Stomach (tissue), 9 donors: Measurements from ENCODE around the gene ZBTB45. TPM values are rescaled to one million over a fixed set of nuclear protein-coding genes. Genes with fewer than 3 reads are reported as not detected.

Source experiments
- DNase-seq, 2 donors: peaks; one replicate each; pipeline versions ENCODE4 v3.0.0 to v3.0.0-alpha.2; 2013 to 2019
- H3K27ac ChIP-seq, 5 donors: fragments of 200-600 bp in 4 of 5; sonication (generic) in 4 of 5; one replicate each; pipeline ENCODE4 v1.5.1; 2013 to 2019; ENCODE audit warnings: mild to moderate bottlenecking in 1 of 5, moderate library complexity in 1 of 5
- H3K27me3 ChIP-seq, 3 donors: fragments of 200-600 bp; sonication (generic); one replicate each; pipeline ENCODE4 v1.5.1; 2017 to 2019; ENCODE audit warnings: mixed run types in 1 of 3
- H3K36me3 ChIP-seq, 4 donors: fragments of 200-600 bp; sonication (generic); 1 replicate in 3 of 4; 2 replicates in 1 of 4; pipeline ENCODE4 v1.5.1; 2016 to 2019
- H3K4me1 ChIP-seq, 4 donors: fragments of 200-600 bp; sonication (generic); one replicate each; pipeline ENCODE4 v1.5.1; 2016 to 2019
- H3K4me3 ChIP-seq, 4 donors: fragments of 200-600 bp; sonication (generic) in 3 of 4; one replicate each; pipeline ENCODE4 v1.5.1; 2016 to 2019; ENCODE audit warnings: mild to moderate bottlenecking in 1 of 4
- H3K9me3 ChIP-seq, 4 donors: fragments of 200-600 bp; sonication (generic); one replicate each; pipeline ENCODE4 v1.5.1; 2016 to 2019
- EP300 ChIP-seq: sonication (generic); formaldehyde crosslinking; IDR thresholded peaks from one replicate; pipeline ENCODE4 v1.6.1; 2017; ENCODE audit warnings: antibody characterized with exemption
- POLR2A ChIP-seq, 4 donors: fragments of 450-650 bp; IDR thresholded peaks; one replicate each; pipeline ENCODE4 v1.6.1; 2016; ENCODE audit warnings: antibody characterized with exemption in 4 of 4, control low read depth in 2 of 4, mild to moderate bottlenecking in 1 of 4, moderate library complexity in 1 of 4
- POLR2AphosphoS5 ChIP-seq, 3 donors: sonication (generic); formaldehyde crosslinking; IDR thresholded peaks; one replicate each; pipeline ENCODE4 v1.6.1; 2016; ENCODE audit warnings: antibody characterized with exemption in 3 of 3
- WGBS, 5 donors: extraction: QIAGEN DNeasy Blood & Tissue Kit in 3 of 5; methylation state at CpG; one replicate each; pipeline versions ENCODE4 v1.1.5 to v1.1.7; 2013 to 2018; 5-methylcytosine and 5-hydroxymethylcytosine counted together
- intact Hi-C: fragments of 100-400 bp; cut with DNase I; formaldehyde crosslinking; loops from one replicate; pipeline ENCODE4 v1.15.1; 2023; ENCODE audit warnings: low total_unique reads
- polyA plus RNA-seq, 3 donors: library from polyadenylated mRNA; stranded (reverse); fragments of 200-250 nt; gene quantifications; one replicate each; pipeline ENCODE4 v1.2.3, GENCODE V29; 2013
- total RNA-seq, 5 donors: library from RNA; depleted of rRNA; stranded (reverse); fragments of >200 nt; gene quantifications; one replicate each; pipeline versions ENCODE4 v1.1.0 to v1.2.3, GENCODE V29; 2014 to 2016
- TF ChIP-seq, protein P1 (sequence below), 7 experiments: fragments of 450-650 bp in 4 of 7; fragments of 200-600 bp in 3 of 7; sonication (generic) in 3 of 7; IDR thresholded peaks; one replicate each; pipeline ENCODE4 v1.5.1; 2016 to 2019; ENCODE audit warnings: antibody characterized with exemption in 7 of 7, control low read depth in 2 of 7, mild to moderate bottlenecking in 1 of 7
- donor health status: healthy with polysubstance abuse.
- donor health status: Bipolar disorder and iron deficiency.
- donor health status: healthy.

The ZBTB45 gene
- total and polyA plus RNA-seq, 8 donors = 2.4 to 49.0 (median 8.2) TPM; not detected in 1

DNA sequence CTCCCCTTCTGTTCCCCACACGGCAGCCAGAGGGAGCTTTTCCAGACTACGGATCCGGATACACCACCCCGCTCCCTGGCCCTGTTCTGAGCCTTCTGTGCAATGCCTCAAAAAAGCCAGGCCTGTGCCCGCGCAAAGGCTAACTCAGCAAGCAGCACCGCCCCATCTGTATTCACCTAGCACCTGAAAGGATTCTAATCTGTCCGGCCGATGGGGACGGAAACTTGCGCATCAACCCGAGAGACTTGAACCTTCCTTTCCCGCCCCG is 589 bp downstream of the ZBTB45 start:
- no peaks in the 10 kb centered on the region for H3K9me3 ChIP-seq
- TF ChIP-seq, protein P1, sequence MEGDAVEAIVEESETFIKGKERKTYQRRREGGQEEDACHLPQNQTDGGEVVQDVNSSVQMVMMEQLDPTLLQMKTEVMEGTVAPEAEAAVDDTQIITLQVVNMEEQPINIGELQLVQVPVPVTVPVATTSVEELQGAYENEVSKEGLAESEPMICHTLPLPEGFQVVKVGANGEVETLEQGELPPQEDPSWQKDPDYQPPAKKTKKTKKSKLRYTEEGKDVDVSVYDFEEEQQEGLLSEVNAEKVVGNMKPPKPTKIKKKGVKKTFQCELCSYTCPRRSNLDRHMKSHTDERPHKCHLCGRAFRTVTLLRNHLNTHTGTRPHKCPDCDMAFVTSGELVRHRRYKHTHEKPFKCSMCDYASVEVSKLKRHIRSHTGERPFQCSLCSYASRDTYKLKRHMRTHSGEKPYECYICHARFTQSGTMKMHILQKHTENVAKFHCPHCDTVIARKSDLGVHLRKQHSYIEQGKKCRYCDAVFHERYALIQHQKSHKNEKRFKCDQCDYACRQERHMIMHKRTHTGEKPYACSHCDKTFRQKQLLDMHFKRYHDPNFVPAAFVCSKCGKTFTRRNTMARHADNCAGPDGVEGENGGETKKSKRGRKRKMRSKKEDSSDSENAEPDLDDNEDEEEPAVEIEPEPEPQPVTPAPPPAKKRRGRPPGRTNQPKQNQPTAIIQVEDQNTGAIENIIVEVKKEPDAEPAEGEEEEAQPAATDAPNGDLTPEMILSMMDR (IDR thresholded peaks at IDR 0.05) = peak in 2 of 7 experiments; percentile 54 to 71
- TF ChIP-seq POLR2A (IDR thresholded peaks at IDR 0.05) (no peak), EP300 (no peak), POLR2AphosphoS5 (IDR thresholded peaks at IDR 0.05) (no peak)
- intact Hi-C loops = no loop called here

DNA sequence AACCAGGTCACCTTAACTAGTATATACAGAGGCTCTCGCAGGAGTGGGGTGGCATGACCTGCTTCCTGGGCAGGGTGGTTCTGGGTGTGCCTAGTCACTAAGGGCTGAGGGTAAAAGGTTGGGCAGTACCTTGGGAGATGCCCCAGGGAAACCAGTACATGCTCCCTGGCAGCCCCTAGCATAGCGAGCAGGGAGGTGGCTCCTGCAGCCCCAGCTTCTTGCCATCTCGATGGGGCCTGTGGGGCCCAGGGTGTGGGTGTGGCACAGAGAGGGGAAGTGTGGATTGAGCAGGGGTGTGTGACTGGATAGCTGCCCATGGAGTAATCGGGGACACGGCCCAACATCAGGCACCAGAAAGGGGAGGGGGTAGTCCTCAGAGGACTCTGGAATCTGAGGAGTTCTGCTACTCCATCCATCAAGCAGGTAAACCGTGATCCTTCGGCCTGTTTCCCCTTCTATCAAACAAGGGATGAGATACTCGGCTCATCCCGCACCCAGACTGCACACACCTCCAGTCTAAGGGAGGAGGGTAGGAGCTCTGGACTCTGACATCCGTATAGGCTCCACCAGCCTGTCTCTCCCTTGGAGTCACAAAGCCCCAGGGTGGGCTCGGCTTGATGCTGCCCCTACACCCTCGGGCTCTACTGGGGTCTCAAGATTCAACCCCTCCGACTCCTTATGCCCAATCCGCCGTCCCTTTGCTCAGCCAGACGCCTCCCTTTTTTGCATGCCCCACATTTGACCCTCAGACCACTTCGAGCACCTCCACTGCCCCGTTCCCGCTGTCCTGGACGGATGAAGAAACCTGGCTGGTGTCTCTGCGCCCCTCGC is 1.1 kb downstream of the ZBTB45 start:
- Histone ChIP-seq H3K27ac (peak overlapping the region; percentile 96 to 100 (median 98)), H3K9me3 (no peaks in the 10 kb centered on the region), H3K4me1 (peaks cover 33 to 70% (median 64%) of the 10 kb centered on the region in 4 donors), H3K36me3 (peaks cover 16 to 25% (median 23%) of the 10 kb centered on the region in 4 donors), H3K4me3 (peak overlapping the region; percentile 80 to 94 (median 86)), H3K27me3 (no peaks in the 10 kb centered on the region)
- TF ChIP-seq EP300 = no peak
- TF ChIP-seq POLR2A (IDR thresholded peaks at IDR 0.05) = no peak
- TF ChIP-seq, protein P1 (IDR thresholded peaks at IDR 0.05) = peak in 3 of 7 experiments; percentile 28 to 58 (median 35)
- 5 to 9% (median 7%) methylated on average over 18 to 22 of the region's 22 CpGs for whole genome bisulfite sequencing, 5 donors
- intact Hi-C loops = no loop called here
- peak in 1 of 2 donors; percentile 46 for DNase-seq

More for the DNA sequence above, 589 bp downstream of the ZBTB45 start:
- H3K27me3 ChIP-seq = no peaks in the 10 kb centered on the region
- peaks cover 29 to 65% (median 59%) of the 10 kb centered on the region in 4 donors for H3K4me1 ChIP-seq
- peak overlapping the region; percentile 80 to 94 (median 86) for H3K4me3 ChIP-seq
- peak overlapping the region; percentile 96 to 100 (median 98) for H3K27ac ChIP-seq
- DNase-seq = peak; percentile 59 to 89
- H3K36me3 ChIP-seq = peaks cover 16 to 25% (median 22%) of the 10 kb centered on the region in 4 donors
- WGBS, 5 donors = 0 to 2% (median 1%) methylated on average over 14 of the region's 14 CpGs

DNA sequence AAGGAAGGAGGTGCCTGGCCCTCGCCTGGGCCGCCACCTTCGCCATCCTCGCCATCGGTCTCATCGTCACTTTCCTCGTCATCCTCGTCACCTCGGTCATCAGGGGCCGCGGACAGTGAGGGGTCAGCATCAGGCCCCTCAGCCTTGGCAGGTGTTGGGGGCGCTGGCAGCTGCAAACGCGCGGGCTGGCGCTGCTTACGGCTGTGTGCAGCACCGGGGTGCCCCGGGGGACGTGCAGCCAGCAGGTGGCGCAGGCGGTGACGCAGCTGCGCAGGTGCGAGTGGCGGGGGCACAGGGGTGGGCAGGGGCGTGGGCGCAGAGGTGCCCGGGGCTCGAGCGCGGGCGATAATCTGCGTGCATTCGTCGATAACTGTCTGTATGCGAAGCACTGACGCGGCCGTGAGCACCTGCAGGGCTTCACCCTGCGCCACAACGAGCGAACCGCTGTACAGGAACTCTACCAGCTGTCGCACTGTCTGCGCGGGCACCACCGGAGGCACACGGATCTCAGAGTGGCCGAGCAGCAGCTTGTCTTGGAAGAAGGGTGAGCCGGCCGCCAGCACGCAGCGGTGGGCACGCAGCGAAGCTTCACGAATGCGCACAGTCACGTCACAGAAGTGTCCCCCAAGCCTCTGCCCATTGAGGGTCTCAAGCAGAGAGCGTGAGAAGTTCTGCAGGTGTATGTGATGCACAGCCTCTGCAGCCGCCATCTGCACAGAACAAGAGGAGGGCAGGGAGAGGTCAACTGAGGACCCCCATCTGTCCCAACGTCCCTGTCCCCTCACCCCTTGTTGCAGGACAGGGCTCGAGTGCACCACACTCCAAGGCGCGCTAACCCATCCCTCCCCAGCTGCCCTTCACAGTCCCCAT is 2.4 kb downstream of the ZBTB45 start:
- DNase-seq = peak in 1 of 2 donors; percentile 13
- Histone ChIP-seq H3K9me3 (no peaks in the 10 kb centered on the region), H3K4me1 (peaks cover 35 to 73% (median 70%) of the 10 kb centered on the region in 4 donors), H3K27me3 (no peaks in the 10 kb centered on the region), H3K27ac (peak overlapping the region in 3 of 5 donors; percentile 97 to 100 (median 98)), H3K4me3 (peak overlapping the region in 2 of 4 donors; percentile 87 to 94), H3K36me3 (peaks cover 16 to 26% (median 23%) of the 10 kb centered on the region in 4 donors)
- intact Hi-C loops = no loop called here
- TF ChIP-seq EP300 = no peak
- TF ChIP-seq POLR2A (IDR thresholded peaks at IDR 0.05) = no peak
- TF ChIP-seq POLR2AphosphoS5 (IDR thresholded peaks at IDR 0.05) = no peak
- 88 to 94% (median 93%) methylated on average over 53 to 65 of the region's 65 CpGs for WGBS, 5 donors

DNA sequence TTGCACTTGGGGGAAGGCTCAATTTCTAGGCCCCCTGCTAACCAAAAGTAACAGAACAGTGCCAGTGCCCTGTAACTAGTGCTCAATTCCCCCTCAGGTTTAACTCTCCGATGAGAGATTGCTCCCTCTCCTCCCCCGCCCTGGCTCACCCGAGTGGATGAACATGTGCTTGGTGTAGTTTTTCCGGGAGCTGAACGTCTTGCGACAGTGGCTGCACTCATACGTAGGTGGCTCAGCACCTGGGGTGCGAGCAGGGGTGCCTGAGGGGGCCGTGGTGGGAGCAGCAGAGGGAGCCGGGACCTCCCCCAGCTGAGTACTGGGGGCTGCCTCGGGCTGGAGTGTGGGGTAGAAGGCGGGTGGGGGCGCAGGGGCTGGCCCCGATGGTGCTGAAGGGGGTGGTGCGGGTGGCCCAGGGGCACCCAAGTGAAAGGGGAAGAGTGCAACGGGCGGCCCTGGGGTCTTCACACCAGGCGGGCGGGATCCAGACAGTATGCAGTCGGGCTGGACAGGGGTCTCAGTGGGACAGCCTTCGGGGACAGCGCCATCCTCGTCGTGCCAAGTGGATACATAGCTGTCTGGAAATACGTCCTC is 3.3 kb downstream of the ZBTB45 start:
- H3K4me3 ChIP-seq = peak overlapping the region in 1 of 4 donors; percentile 6
- H3K4me1 ChIP-seq = peaks cover 35 to 78% (median 70%) of the 10 kb centered on the region in 4 donors
- no peak for TF ChIP-seq EP300
- TF ChIP-seq, protein P1 (IDR thresholded peaks at IDR 0.05) = no peak
- no peak for TF ChIP-seq POLR2A (IDR thresholded peaks at IDR 0.05)
- no peak for TF ChIP-seq POLR2AphosphoS5 (IDR thresholded peaks at IDR 0.05)
- H3K27me3 ChIP-seq = no peaks in the 10 kb centered on the region
- no peak overlapping the region for H3K27ac ChIP-seq
- 86 to 94% (median 91%) methylated on average over 23 to 25 of the region's 25 CpGs for whole genome bisulfite sequencing, 5 donors
- H3K9me3 ChIP-seq = no peaks in the 10 kb centered on the region
- DNase-seq = no peak
- intact Hi-C loops = no loop called here
- H3K36me3 ChIP-seq = peaks cover 16 to 26% (median 23%) of the 10 kb centered on the region in 4 donors
